ENCODE results near the gene RNF166.

The RNF166 gene

GRCh38 chr16:88690341-88691128, 15.7 kb downstream of the RNF166 start:
- no peak for FAIRE-seq

- FAIRE-seq: no peak
Measured at GRCh38 chr16:88688013-88688778, 18.0 kb downstream of the RNF166 start.

GRCh38 chr16:88687676-88688012, 18.6 kb downstream of the RNF166 start:
- no peak for FAIRE-seq

- FAIRE-seq: no peak
Measured at GRCh38 chr16:88687254-88687576, 19.0 kb downstream of the RNF166 start.

GRCh38 chr16:88686439-88687253, 19.6 kb downstream of the RNF166 start, which contains the start of gene SNAI3:
SNAI3 (minus strand) TSS chr16:88686507; CDS start chr16:88686406, 101 bp downstream.
- FAIRE-seq: no peak

- no peak for FAIRE-seq
Measured at GRCh38 chr16:88686062-88686438, 20.2 kb downstream of the RNF166 start.

- FAIRE-seq: no peak
Measured at GRCh38 chr16:88685156-88686061, 20.8 kb downstream of the RNF166 start.

- no peak for FAIRE-seq
Measured at GRCh38 chr16:88684569-88685155, 21.5 kb downstream of the RNF166 start.

GRCh38 chr16:88681709-88682451, 24.3 kb downstream of the RNF166 start:
- no peak for FAIRE-seq

- FAIRE-seq: no peak
Measured at GRCh38 chr16:88681084-88681680, 25.0 kb downstream of the RNF166 start.

GRCh38 chr16:88680554-88681083, 25.6 kb downstream of the RNF166 start:
- FAIRE-seq: no peak

GRCh38 chr16:88678224-88678979, 27.8 kb downstream of the RNF166 start:
- no peak for FAIRE-seq

GRCh38 chr16:88677721-88678120, 28.5 kb downstream of the RNF166 start:
- no peak for FAIRE-seq

GRCh38 chr16:88676502-88677242, 29.5 kb downstream of the RNF166 start:
- no peak for FAIRE-seq

- FAIRE-seq: no peak
Measured at GRCh38 chr16:88673716-88674379, 32.4 kb downstream of the RNF166 start.

- no peak for FAIRE-seq
Measured at GRCh38 chr16:88672776-88673175, 33.4 kb downstream of the RNF166 start.

GRCh38 chr16:88671806-88672205, 34.4 kb downstream of the RNF166 start:
- no peak for FAIRE-seq

- FAIRE-seq: no peak
Measured at GRCh38 chr16:88669980-88670379, 36.2 kb downstream of the RNF166 start.

Data from A204.1 (cell line).